CD14-positive monocyte (primary cell): Measurements from ENCODE around the gene EDARADD. TPM values are rescaled to one million over a fixed set of nuclear protein-coding genes. Genes with fewer than 3 reads are reported as not detected.

Experiments
- DNase-seq, 3 donors: peaks; one replicate each; pipeline ENCODE4 v3.0.0-alpha.2; 2011 to 2022
- H2AFZ ChIP-seq: 2 replicates; pipeline ENCODE4 v1.6.0; 2012; ENCODE audit warnings: mild to moderate bottlenecking, low read depth, low read length, inconsistent platforms; ENCODE audit not compliant: insufficient read depth, poor library complexity, severe bottlenecking
- H3K27ac ChIP-seq, 2 donors: 1 replicate in 1 of 2; 2 replicates in 1 of 2; pipeline ENCODE4 v1.5.1; 2012 to 2013; ENCODE audit warnings: low read length in 2 of 2, control low read depth in 1 of 2, inconsistent platforms in 1 of 2, low read depth in 1 of 2, mild to moderate bottlenecking in 1 of 2
- H3K27me3 ChIP-seq, 2 donors: one replicate each; pipeline versions ENCODE4 v1.6.0 to v1.6.1; 2011 to 2013; ENCODE audit warnings: low read length in 2 of 2; ENCODE audit not compliant: control insufficient read depth in 2 of 2, insufficient read depth in 2 of 2
- H3K36me3 ChIP-seq, 2 donors: replicated peaks in 1 of 2; 1 replicate in 1 of 2; 2 replicates in 1 of 2; pipeline versions ENCODE4 v1.5.1 to v1.6.1; 2012 to 2013; ENCODE audit warnings: low read length in 2 of 2, control low read depth in 1 of 2, inconsistent platforms in 1 of 2, mild to moderate bottlenecking in 1 of 2; ENCODE audit not compliant: insufficient read depth in 2 of 2, control insufficient read depth in 1 of 2
- H3K4me1 ChIP-seq, 2 donors: 1 replicate in 1 of 2; 2 replicates in 1 of 2; pipeline versions ENCODE4 v1.5.1 to v1.6.1; 2012 to 2013; ENCODE audit warnings: low read length in 2 of 2, control low read depth in 1 of 2, inconsistent platforms in 1 of 2, mild to moderate bottlenecking in 1 of 2, moderate library complexity in 1 of 2; ENCODE audit not compliant: insufficient read depth in 2 of 2, control insufficient read depth in 1 of 2
- H3K4me2 ChIP-seq: replicated peaks from 2 replicates; pipeline ENCODE3; 2012; ENCODE audit warnings: low read length, moderate library complexity, mild to moderate bottlenecking; ENCODE audit not compliant: poor library complexity, severe bottlenecking; ENCODE audit errors: extremely low read depth
- H3K4me3 ChIP-seq, 3 experiments: fragments of 200-600 bp in 1 of 3; sonication (generic) in 1 of 3; replicated peaks in 1 of 3; 1 replicate in 2 of 3; 2 replicates in 1 of 3; pipeline ENCODE4 v1.5.1; 2011 to 2013; ENCODE audit warnings: low read length in 3 of 3, mild to moderate bottlenecking in 3 of 3, control low read depth in 2 of 3, low read depth in 2 of 3, inconsistent platforms in 1 of 3, moderate library complexity in 1 of 3
- H3K79me2 ChIP-seq: 2 replicates; pipeline ENCODE4 v1.6.0; 2012; ENCODE audit warnings: mild to moderate bottlenecking, control low read depth, inconsistent platforms, low read length, moderate library complexity; ENCODE audit not compliant: insufficient read depth
- H3K9ac ChIP-seq: 2 replicates; pipeline ENCODE4 v1.6.0; 2017; ENCODE audit warnings: low read length, mild to moderate bottlenecking; ENCODE audit not compliant: insufficient read depth, poor library complexity, severe bottlenecking
- H3K9me3 ChIP-seq, 2 donors: replicated peaks in 1 of 2; 1 replicate in 1 of 2; 2 replicates in 1 of 2; pipeline versions ENCODE4 v1.5.1 to v1.6.1; 2012 to 2013; ENCODE audit warnings: low read length in 2 of 2, control low read depth in 1 of 2; ENCODE audit not compliant: control insufficient read depth in 1 of 2, insufficient read depth in 1 of 2
- H4K20me1 ChIP-seq: 2 replicates; pipeline ENCODE4 v1.6.0; 2012; ENCODE audit warnings: mild to moderate bottlenecking, low read length, control low read depth, moderate library complexity; ENCODE audit not compliant: insufficient read depth
- H3K27ac Mint-ChIP-seq, 7 donors: one replicate each; pipeline ENCODE4 v1.8.0; 2020; ENCODE audit warnings: mild to moderate bottlenecking in 7 of 7, mixed read lengths in 7 of 7, moderate library complexity in 6 of 7, inconsistent platforms in 2 of 7
- H3K27me3 Mint-ChIP-seq, 3 donors: one replicate each; pipeline ENCODE4 v1.8.0; 2021 to 2022; ENCODE audit warnings: low read depth in 3 of 3, mild to moderate bottlenecking in 3 of 3, mixed read lengths in 3 of 3, moderate library complexity in 3 of 3, inconsistent platforms in 1 of 3
- H3K36me3 Mint-ChIP-seq, 2 donors: one replicate each; pipeline ENCODE4 v1.8.0; 2020; ENCODE audit warnings: mixed read lengths in 2 of 2, inconsistent platforms in 1 of 2, mild to moderate bottlenecking in 1 of 2
- H3K4me1 Mint-ChIP-seq: one replicate; pipeline ENCODE4 v1.8.0; 2020; ENCODE audit warnings: mild to moderate bottlenecking, mixed read lengths
- H3K4me3 Mint-ChIP-seq, 2 donors: one replicate each; pipeline ENCODE4 v1.8.0; 2020; ENCODE audit warnings: mild to moderate bottlenecking in 2 of 2, mixed read lengths in 2 of 2, moderate library complexity in 1 of 2
- H3K9me3 Mint-ChIP-seq, 7 donors: one replicate each; pipeline ENCODE4 v1.8.0; 2020 to 2022; ENCODE audit warnings: mixed read lengths in 7 of 7, mild to moderate bottlenecking in 6 of 7, moderate library complexity in 6 of 7, inconsistent platforms in 2 of 7
- CTCF ChIP-seq: fragments of 200-600 bp; IDR thresholded peaks from one replicate; pipeline ENCODE4 v1.8.0; 2022; ENCODE audit warnings: antibody characterized with exemption, mild to moderate bottlenecking
- WGBS: methylation state at CpG from one replicate; pipeline ENCODE4 v1.1.5; 2013; ENCODE audit warnings: missing lambda C conversion rate; ENCODE audit not compliant: insufficient coverage; 5-methylcytosine and 5-hydroxymethylcytosine counted together
- intact Hi-C, 2 donors: fragments of 100-400 bp; cut with micrococcal nuclease; formaldehyde crosslinking; loops; one replicate each; pipeline versions ENCODE4 v1.15.0 to v1.15.1; 2023
- polyA plus RNA-seq, 3 donors: library from polyadenylated mRNA; depleted of rRNA in 1 of 3; unstranded in 2 of 3; stranded (reverse) in 1 of 3; fragments of 300-500 nt in 2 of 3; fragments of >200 nt in 1 of 3; fragmentation: Illumina TruSeq in 2 of 3; gene quantifications; 1 replicate in 2 of 3; 2 replicates in 1 of 3; pipeline ENCODE4 v1.2.3, GENCODE V29; 2012 to 2021

Gene EDARADD
- polyA plus RNA-seq, 3 donors = not detected

GRCh38 chr1:236417336-236417735 lies 23.2 kb downstream of the EDARADD start:
- Histone ChIP-seq H3K4me1 (no peaks in the 10 kb centered on the region), H3K4me3 (no peak overlapping the region), H3K27me3 (no peaks in the 10 kb centered on the region), H3K79me2 (no peaks in the 10 kb centered on the region), H3K9ac (no peak overlapping the region), H3K27ac (no peak overlapping the region), H3K4me2 (no peak overlapping the region), H3K36me3 (no peaks in the 10 kb centered on the region), H2AFZ (no peak overlapping the region), H4K20me1 (no peaks in the 10 kb centered on the region), H3K9me3 (no peaks in the 10 kb centered on the region)
- WGBS = no CpG with 5 or more reads among the region's 3 CpGs
- Mint-ChIP-seq H3K27me3 (no peaks in the 10 kb centered on the region), H3K4me3 (no peak overlapping the region), H3K4me1 (peaks cover 3% of the 10 kb centered on the region), H3K27ac (no peak overlapping the region), H3K9me3 (no peaks in the 10 kb centered on the region), H3K36me3 (no peaks in the 10 kb centered on the region)
- intact Hi-C loops = no loop called here
- DNase-seq = no peak
- no peak for TF ChIP-seq CTCF

GRCh38 chr1:236419502-236419901 lies 25.4 kb downstream of the EDARADD start:
- H3K27ac Mint-ChIP-seq = no peak overlapping the region
- TF ChIP-seq CTCF = no peak
- Histone ChIP-seq H3K4me3 (no peak overlapping the region), H4K20me1 (no peaks in the 10 kb centered on the region), H3K27ac (no peak overlapping the region), H3K79me2 (no peaks in the 10 kb centered on the region), H2AFZ (no peak overlapping the region), H3K36me3 (no peaks in the 10 kb centered on the region), H3K9me3 (no peaks in the 10 kb centered on the region), H3K4me2 (no peak overlapping the region), H3K9ac (no peak overlapping the region), H3K27me3 (no peaks in the 10 kb centered on the region), H3K4me1 (no peaks in the 10 kb centered on the region)
- peaks cover 3% of the 10 kb centered on the region for H3K4me1 Mint-ChIP-seq
- H3K9me3 Mint-ChIP-seq = peaks cover 0 to 2% (median 0%) of the 10 kb centered on the region in 7 donors
- 91% methylated on average over 5 of the region's 7 CpGs for WGBS
- no peak overlapping the region for H3K4me3 Mint-ChIP-seq
- peaks cover 0 to 1% (median 0%) of the 10 kb centered on the region in 3 donors for H3K27me3 Mint-ChIP-seq
- intact Hi-C loops = no loop called here
- H3K36me3 Mint-ChIP-seq = no peaks in the 10 kb centered on the region
- no peak for DNase-seq
